ENCODE data around the gene SHC3. TPM values are rescaled to one million over a fixed set of nuclear protein-coding genes. Genes with fewer than 3 reads are reported as not detected.

SHC3 gene
- total RNA-seq, 2 experiments from 2014 or later = not detected

DNA sequence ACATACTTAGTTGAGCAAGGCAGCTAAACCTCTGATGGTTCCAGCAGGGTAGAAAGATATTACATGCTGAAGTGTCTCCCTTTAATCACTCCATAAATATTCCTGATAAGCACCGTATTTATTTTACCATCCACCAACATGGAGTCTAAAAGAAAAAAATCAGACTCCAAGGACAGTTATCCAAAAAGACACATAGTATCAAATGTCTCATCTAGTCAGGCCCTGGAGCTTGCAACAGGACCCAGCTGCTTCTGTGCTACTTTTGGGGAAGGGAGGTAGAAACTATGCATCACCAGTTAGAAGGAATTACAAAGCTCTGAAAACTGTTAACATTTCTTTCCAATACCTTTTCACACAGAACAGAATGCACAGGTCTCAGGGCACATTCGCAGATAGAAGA lies 99.2 kb downstream of the SHC3 start:
- no peak for DNase-seq
- Mint-ChIP-seq H3K36me3 (no peaks in the 10 kb centered on the region), H3K9me3 (peaks cover 1% of the 10 kb centered on the region), H3K4me1 (peaks cover 5% of the 10 kb centered on the region), H3K27me3 (peaks cover 43% of the 10 kb centered on the region), H3K4me3 (no peak overlapping the region), H3K27ac (no peak overlapping the region)

DNA sequence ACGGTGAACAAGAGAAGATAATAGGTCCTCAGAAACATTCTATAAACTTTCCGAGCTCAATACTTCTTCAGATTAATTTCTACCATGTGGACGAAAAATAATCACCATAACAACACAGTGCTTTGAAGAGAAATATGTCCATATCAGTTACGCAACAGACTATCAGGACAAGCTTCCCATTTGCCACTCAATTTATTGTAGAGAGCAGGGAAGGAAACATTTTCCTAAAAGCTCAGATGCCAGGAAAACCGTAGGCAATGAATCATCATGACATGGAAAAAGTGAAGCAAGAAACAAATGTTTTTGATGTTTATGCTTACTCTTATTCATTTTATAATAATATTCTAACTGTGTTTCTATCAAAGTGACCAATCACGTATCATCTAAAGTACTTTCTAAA lies 99.8 kb downstream of the SHC3 start:
- peaks cover 43% of the 10 kb centered on the region for H3K27me3 Mint-ChIP-seq
- DNase-seq = no peak
- H3K9me3 Mint-ChIP-seq = peaks cover 1% of the 10 kb centered on the region
- no peak overlapping the region for H3K27ac Mint-ChIP-seq
- H3K4me3 Mint-ChIP-seq = no peak overlapping the region
- H3K4me1 Mint-ChIP-seq = peaks cover 5% of the 10 kb centered on the region
- H3K36me3 Mint-ChIP-seq = no peaks in the 10 kb centered on the region

DNA sequence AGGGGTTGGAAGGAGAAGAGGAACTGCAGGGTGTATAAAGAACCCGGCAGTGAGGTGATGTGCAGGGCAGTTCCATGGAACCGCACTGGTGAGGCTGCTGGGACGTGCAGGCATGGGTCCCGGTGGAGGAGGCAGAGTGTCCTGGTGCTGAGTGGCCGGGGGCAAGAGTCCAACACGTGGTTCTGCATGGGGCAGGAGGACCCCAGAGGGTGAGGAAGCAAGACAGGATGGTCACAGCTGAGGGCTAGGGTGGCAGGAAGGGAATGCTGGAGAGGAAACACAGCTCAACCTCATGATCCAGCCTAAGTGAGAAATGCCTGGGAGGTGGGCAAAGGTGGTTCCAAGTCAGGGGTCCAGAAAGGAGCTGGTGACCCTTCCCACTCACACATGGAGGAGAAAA lies 100.2 kb downstream of the SHC3 start:
- Mint-ChIP-seq H3K4me3 (no peak overlapping the region), H3K36me3 (no peaks in the 10 kb centered on the region), H3K27ac (no peak overlapping the region), H3K27me3 (peaks cover 39% of the 10 kb centered on the region), H3K4me1 (peaks cover 5% of the 10 kb centered on the region), H3K9me3 (peaks cover 1% of the 10 kb centered on the region)
- DNase-seq = no peak

DNA sequence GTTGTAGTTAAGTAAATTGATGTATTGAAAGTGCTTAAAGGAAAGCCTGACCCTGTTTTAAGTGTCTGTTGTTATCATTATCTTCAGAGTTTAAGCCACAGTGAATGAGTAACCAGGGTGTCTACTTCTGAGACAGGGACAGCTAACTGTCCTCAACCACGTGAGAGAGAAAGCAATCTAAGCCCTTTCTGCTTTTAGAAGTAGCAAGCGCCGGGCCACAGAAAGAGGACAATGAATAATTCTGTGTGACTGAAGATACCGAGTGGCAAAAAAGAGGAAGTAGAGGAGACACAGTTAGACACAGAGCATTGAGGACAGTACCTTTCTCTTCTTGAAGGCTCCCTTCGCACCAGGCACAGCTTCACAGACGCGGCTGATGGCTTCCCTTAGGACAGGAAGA lies 101.1 kb downstream of the SHC3 start:
- no peaks in the 10 kb centered on the region for H3K36me3 Mint-ChIP-seq
- no peak overlapping the region for H3K27ac Mint-ChIP-seq
- peaks cover 5% of the 10 kb centered on the region for H3K4me1 Mint-ChIP-seq

DNA sequence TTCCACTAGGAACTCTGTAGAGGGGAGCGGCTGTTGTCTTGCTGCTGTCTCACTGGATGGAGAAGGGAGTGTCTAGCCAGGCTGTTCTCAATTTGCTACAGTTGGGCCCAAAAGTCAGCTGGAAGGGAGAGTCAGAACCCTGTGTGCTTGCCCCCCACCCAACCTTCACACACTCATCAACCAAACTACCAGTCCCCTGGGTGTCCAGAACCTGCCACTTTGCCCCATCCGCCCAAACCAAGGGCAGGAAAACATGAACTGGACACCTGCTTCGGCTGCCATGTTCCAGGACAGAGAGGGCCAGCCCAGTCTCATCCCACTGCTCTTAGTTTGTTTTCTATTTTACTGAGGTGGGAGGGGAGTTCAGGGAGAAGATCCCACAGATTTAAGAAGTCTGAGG lies 105.2 kb downstream of the SHC3 start:
- Mint-ChIP-seq H3K36me3 (no peaks in the 10 kb centered on the region), H3K27ac (no peak overlapping the region), H3K4me3 (no peak overlapping the region), H3K27me3 (peaks cover 13% of the 10 kb centered on the region), H3K4me1 (peaks cover 5% of the 10 kb centered on the region), H3K9me3 (no peaks in the 10 kb centered on the region)
- DNase-seq = no peak

More for the DNA sequence above, 101.1 kb downstream of the SHC3 start:
- Mint-ChIP-seq H3K4me3 (no peak overlapping the region), H3K27me3 (peaks cover 29% of the 10 kb centered on the region), H3K9me3 (no peaks in the 10 kb centered on the region)
- DNase-seq = no peak

DNA sequence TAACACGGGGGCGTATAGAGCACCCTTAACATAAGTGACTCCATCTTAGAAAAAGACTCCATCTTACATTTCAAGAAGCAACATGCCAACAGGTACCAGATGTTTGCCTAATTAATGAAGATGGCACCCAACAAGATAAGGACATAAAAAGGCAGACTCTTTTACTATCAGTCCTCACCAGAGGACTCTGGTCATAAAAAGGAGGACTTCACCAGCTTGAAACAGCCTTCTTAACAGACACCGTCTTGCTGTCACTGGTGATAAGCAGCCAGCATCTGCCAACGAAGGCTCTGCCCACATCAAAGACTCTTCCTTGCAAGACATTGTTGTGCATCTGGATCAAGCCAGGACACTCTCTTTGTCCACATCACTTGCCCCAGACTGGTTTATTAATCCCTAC lies 107.0 kb downstream of the SHC3 start:
- Mint-ChIP-seq H3K9me3 (no peaks in the 10 kb centered on the region), H3K27ac (no peak overlapping the region)

DNA sequence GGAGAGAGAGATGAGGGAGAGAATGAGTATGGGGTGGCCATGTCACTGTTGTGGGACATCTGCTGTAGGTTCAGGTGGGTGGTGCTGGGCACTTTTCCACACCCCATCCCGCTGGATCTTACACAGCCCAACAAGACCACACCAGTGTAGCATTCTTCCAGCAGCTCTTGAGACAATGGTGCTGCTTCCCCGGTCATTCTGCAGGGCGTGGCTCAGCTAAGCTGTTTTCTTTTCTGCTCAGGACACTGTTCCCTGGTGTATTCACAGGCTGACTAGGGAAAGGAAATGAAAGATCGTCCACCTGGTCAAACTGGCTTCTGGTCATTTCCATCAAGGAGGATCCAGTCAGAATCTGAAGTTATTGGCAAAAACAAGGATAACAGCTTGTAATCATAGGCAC lies 111.8 kb downstream of the SHC3 start:
- H3K9me3 Mint-ChIP-seq = no peaks in the 10 kb centered on the region
- no peaks in the 10 kb centered on the region for H3K4me1 Mint-ChIP-seq
- H3K36me3 Mint-ChIP-seq = no peaks in the 10 kb centered on the region
- no peaks in the 10 kb centered on the region for H3K27me3 Mint-ChIP-seq
- H3K27ac Mint-ChIP-seq = no peak overlapping the region
- DNase-seq = no peak
- H3K4me3 Mint-ChIP-seq = no peak overlapping the region

More for the DNA sequence above, 107.0 kb downstream of the SHC3 start:
- Mint-ChIP-seq H3K4me3 (no peak overlapping the region), H3K27me3 (no peaks in the 10 kb centered on the region), H3K4me1 (no peaks in the 10 kb centered on the region), H3K36me3 (no peaks in the 10 kb centered on the region)
- DNase-seq = no peak

DNA sequence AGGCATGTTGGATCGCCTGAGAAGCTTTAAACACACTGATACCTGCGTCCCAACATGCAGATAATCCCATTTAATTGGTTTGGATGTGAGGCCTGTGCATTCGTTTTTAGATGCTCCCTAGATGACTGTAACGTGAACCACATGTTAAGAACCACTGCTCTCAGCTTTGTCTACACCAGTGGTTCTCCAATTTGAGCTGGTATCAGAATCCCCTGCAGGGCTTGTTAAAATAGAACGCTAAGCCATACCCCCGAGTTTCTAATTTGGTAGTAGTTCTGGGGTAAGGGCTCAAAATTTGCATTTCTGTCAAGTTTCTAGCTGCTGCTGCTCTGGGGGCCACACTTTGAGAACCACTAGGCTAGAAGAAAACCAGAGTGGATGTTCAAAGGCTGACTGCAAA lies 112.7 kb downstream of the SHC3 start:
- Mint-ChIP-seq H3K4me1 (no peaks in the 10 kb centered on the region), H3K36me3 (no peaks in the 10 kb centered on the region), H3K27me3 (no peaks in the 10 kb centered on the region), H3K9me3 (no peaks in the 10 kb centered on the region), H3K4me3 (no peak overlapping the region), H3K27ac (no peak overlapping the region)
- DNase-seq = no peak

DNA sequence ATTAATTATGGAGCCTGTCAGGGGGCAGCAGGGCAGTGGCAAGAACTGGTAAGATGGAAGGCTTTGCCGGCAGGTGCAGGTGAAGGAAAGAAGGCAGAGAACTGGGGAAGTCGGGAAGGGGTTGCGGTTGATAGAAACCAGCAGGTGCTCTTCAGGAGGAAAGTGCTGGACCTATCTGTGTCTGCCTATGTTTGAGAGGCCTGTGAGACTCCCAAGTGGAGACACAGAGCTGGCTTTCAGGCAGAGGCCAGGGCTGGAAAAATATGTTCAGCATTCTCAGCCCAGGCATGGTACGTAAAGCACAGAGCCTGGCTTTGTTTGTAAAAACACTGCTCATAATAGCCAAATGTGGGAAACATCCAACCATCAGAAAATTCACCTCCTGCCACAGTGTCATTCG lies 117.8 kb downstream of the SHC3 start:
- no peak for DNase-seq
- no peaks in the 10 kb centered on the region for H3K9me3 Mint-ChIP-seq
- no peak overlapping the region for H3K4me3 Mint-ChIP-seq
- H3K27me3 Mint-ChIP-seq = no peaks in the 10 kb centered on the region
- no peaks in the 10 kb centered on the region for H3K36me3 Mint-ChIP-seq
- no peaks in the 10 kb centered on the region for H3K4me1 Mint-ChIP-seq
- no peak overlapping the region for H3K27ac Mint-ChIP-seq

DNA sequence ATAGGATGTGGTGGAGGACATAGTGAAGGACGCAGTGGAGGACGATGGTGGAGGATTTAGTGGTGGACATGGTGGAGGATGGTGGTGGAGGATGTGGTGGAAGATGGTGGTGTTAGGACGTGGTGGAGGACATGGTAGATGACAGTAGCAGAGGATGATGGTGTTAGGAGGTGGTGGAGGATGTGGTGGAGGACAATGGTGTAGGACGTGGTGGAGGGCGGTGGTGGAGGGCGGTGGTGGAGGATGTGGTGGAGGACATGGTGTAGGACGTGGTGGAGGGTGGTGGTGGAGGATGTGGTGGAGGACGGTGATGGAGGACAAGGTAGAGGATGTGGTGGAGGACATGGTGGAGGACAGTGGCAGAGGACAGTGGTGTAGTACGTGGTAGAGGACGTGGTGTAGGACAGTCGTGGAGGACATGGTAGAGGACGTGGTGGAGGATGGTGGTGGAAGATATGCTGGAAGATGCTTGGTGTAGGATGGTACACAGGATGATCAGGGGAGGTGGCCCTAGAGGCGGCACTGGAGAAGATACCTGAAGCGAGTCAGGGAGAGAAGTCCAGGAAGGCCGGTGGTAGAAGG lies 118.6 kb downstream of the SHC3 start:
- Mint-ChIP-seq H3K9me3 (no peaks in the 10 kb centered on the region), H3K36me3 (no peaks in the 10 kb centered on the region), H3K4me1 (no peaks in the 10 kb centered on the region), H3K4me3 (no peak overlapping the region), H3K27me3 (peaks cover 3% of the 10 kb centered on the region), H3K27ac (no peak overlapping the region)
- no peak for DNase-seq

DNA sequence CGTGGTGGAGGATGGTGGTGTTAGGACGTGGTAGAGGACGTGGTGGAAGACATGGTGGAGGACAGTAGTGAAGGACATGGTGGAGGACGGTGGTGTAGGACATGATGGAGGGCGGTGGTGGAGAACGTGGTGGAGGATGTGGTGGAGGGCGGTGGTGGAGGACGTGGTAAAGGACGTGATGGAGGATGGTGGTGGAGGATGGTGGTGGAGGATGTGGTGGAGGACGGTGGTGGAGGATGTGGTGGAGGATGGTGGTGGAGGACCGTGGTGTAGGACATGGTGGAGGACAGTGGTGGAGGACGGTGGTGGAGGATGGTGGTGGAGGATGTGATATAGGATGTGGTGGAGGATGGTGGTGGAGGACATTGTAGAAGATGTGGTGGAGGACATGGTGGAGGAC lies 119.7 kb downstream of the SHC3 start:
- Mint-ChIP-seq H3K36me3 (no peaks in the 10 kb centered on the region), H3K9me3 (no peaks in the 10 kb centered on the region), H3K27ac (no peak overlapping the region), H3K27me3 (peaks cover 3% of the 10 kb centered on the region), H3K4me1 (no peaks in the 10 kb centered on the region), H3K4me3 (no peak overlapping the region)
- DNase-seq = no peak

DNA sequence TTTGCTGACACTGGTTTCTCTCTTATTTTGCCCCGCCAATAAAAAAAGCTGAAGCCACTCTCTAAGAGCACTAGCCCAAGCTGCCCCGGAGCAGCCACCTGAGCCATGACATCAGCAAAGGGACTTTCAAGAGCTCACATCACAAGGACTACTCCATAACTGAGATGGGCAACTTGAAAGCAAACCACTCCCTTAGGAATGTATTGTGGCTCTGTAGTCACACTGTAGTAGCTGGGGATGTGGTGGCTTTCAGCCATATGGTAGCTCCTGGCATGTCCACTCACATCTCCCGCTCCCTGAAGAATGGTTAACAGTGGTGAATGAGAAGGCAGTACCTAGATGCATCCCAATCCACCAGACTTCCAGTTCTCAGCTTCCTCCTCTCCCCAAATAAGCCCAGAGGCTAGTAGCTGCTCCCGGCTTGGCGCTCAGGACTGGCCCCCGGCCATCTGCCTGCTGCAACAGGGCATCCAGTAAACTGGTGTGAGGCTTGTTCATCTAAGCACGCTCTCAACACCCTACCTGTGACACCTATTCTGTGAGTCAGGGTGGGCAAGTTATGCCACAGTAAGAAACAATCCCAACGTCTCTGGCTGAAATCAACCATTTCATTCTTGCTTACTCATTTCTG lies 123.6 kb downstream of the SHC3 start:
- H3K9me3 Mint-ChIP-seq = no peaks in the 10 kb centered on the region
- no peak for DNase-seq
- H3K4me1 Mint-ChIP-seq = no peaks in the 10 kb centered on the region
- no peak overlapping the region for H3K27ac Mint-ChIP-seq
- no peak overlapping the region for H3K4me3 Mint-ChIP-seq
- H3K27me3 Mint-ChIP-seq = peaks cover 3% of the 10 kb centered on the region
- no peaks in the 10 kb centered on the region for H3K36me3 Mint-ChIP-seq

DNA sequence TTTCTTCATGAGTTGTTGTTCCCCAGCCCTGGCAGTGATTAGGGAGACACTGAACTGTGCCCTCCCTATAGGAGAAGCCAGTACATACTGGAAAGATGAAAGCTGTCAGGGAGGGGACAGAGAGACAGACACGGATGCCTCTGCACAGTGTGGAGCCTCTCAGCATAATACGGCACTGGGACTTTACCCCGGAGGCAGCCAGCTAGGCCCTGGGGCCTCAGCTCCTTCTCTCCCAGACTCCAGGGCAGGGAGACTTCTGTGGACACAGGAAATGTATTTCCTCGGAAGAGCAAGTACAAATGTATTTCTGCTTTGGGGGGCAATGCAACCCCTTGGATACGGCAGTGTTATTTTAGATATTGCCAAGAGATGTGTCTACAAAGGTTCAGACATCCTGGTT lies 125.3 kb downstream of the SHC3 start:
- Mint-ChIP-seq H3K27ac (no peak overlapping the region), H3K4me3 (no peak overlapping the region), H3K9me3 (no peaks in the 10 kb centered on the region), H3K4me1 (no peaks in the 10 kb centered on the region), H3K36me3 (no peaks in the 10 kb centered on the region), H3K27me3 (peaks cover 3% of the 10 kb centered on the region)
- DNase-seq = no peak

DNA sequence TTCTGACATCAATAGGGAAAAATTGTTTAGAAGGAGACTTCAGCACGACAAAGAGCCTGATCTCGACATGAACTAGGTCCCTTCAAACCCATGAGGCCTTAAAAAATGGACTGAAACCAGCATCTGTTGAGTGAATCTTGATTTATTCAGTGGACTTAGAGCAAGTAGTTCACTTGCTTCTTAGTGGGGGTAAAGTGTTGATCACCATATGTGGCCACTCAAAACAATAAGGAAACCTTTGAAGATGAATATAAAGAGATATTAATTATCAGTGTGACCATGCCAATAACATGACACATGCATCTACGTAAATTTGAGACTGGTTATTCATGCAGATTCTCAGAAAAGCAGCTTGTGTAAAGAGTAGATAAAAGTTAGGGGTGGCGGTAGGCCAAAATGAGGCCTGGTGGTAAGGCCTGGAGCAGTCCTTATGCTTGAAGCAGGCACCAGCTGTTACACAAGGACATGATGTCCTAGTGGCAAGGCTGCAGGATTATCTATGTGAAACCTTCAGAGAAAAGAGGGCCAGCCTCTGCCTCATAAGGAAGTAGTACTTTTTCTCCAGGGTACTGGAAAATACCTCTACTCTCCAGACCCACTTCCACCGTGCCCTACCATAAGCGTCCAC lies 126.0 kb downstream of the SHC3 start:
- Mint-ChIP-seq H3K27ac (no peak overlapping the region), H3K4me1 (no peaks in the 10 kb centered on the region)

DNA sequence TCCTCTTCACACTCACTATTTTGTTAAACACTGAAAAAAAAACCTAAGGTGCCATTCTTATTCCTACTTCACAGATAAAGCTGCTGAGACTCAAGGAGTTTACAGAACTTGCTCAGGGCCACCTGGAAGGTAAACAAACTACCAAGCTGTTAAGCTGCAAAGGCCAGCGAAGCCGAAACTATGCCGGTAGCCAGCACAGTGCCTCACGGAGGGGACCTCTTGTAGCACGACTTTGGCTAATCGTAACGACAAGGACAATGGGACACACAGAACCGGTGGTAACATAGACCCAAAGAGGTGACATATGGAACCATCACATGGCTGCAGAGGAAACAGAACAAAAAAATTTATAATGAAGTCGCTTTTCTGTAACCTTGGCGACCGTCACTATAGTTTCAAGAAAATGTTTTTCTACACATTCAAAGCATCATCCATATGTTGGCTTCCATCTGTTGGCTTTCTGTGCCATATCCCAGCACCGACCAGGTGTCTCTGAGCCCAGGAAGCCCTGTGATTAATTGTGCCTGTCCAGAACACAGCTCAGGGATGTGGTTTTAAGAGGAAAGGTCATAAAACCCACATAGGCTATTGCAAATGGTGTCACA lies 127.1 kb downstream of the SHC3 start:
- no peaks in the 10 kb centered on the region for H3K36me3 Mint-ChIP-seq
- no peaks in the 10 kb centered on the region for H3K9me3 Mint-ChIP-seq
- peaks cover 8% of the 10 kb centered on the region for H3K27me3 Mint-ChIP-seq
- H3K27ac Mint-ChIP-seq = no peak overlapping the region
- no peak overlapping the region for H3K4me3 Mint-ChIP-seq
- H3K4me1 Mint-ChIP-seq = no peaks in the 10 kb centered on the region
- no peak for DNase-seq

More for the DNA sequence above, 126.0 kb downstream of the SHC3 start:
- Mint-ChIP-seq H3K4me3 (no peak overlapping the region), H3K27me3 (peaks cover 3% of the 10 kb centered on the region), H3K9me3 (no peaks in the 10 kb centered on the region), H3K36me3 (no peaks in the 10 kb centered on the region)
- DNase-seq = no peak

DNA sequence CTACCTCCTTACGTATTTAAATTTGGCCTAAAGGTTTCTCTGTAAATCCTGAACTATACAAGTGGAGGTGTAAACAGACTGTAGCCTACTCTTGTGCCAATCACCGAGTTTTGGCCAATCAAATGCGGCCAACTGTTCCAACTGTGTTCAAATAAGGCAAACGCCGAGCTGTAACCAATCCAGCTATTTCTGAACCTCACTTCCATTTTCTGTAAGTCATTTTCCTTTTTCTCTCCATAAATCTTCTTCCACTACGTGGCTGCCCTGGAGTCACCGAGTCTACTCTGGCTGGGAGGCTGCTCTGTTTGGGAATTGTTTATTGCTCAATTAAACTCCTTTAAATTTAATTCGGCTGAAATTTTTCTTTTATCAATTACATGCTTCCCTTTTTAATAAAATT lies 129.0 kb downstream of the SHC3 start:
- DNase-seq = no peak
- H3K27ac Mint-ChIP-seq = no peak overlapping the region
- H3K36me3 Mint-ChIP-seq = no peaks in the 10 kb centered on the region
- peaks cover 7% of the 10 kb centered on the region for H3K27me3 Mint-ChIP-seq
- H3K9me3 Mint-ChIP-seq = no peaks in the 10 kb centered on the region
- no peaks in the 10 kb centered on the region for H3K4me1 Mint-ChIP-seq
- H3K4me3 Mint-ChIP-seq = no peak overlapping the region
